Small intestine (tissue), 7 donors: ENCODE measurements around the gene XCR1. TPM values are rescaled to one million over a fixed set of nuclear protein-coding genes. Genes with fewer than 3 reads are reported as not detected.

Experiments used
- DNase-seq, 2 donors: peaks; one replicate each; pipeline versions ENCODE4 v3.0.0 to v3.0.0-alpha.2; 2013
- FAIRE-seq: peaks from 2 replicates; lab custom pipeline; 2012; peaks lifted over from hg19 to GRCh38; lab: Jason Lieb, UNC
- H3K27ac ChIP-seq, 3 donors: one replicate each; pipeline ENCODE4 v1.5.1; 2013; ENCODE audit warnings: low read length in 2 of 3, mild to moderate bottlenecking in 2 of 3, control low read depth in 1 of 3, inconsistent platforms in 1 of 3, low read depth in 1 of 3, moderate library complexity in 1 of 3
- H3K27me3 ChIP-seq, 3 donors: one replicate each; pipeline ENCODE4 v1.6.1; 2013; ENCODE audit warnings: low read length in 3 of 3, inconsistent platforms in 1 of 3; ENCODE audit not compliant: control insufficient read depth in 3 of 3, insufficient read depth in 3 of 3
- H3K36me3 ChIP-seq, 3 donors: one replicate each; pipeline ENCODE4 v1.6.1; 2013; ENCODE audit warnings: low read length in 3 of 3, inconsistent platforms in 1 of 3, low read depth in 1 of 3, mild to moderate bottlenecking in 1 of 3, moderate library complexity in 1 of 3; ENCODE audit not compliant: control insufficient read depth in 3 of 3, insufficient read depth in 2 of 3
- H3K4me1 ChIP-seq, 3 donors: one replicate each; pipeline ENCODE4 v1.6.1; 2013; ENCODE audit warnings: low read length in 2 of 3, inconsistent platforms in 1 of 3, low read depth in 1 of 3, mild to moderate bottlenecking in 1 of 3, moderate library complexity in 1 of 3; ENCODE audit not compliant: control insufficient read depth in 3 of 3, insufficient read depth in 2 of 3
- H3K4me3 ChIP-seq, 3 donors: one replicate each; pipeline ENCODE4 v1.5.1; 2013; ENCODE audit warnings: low read length in 3 of 3, control low read depth in 1 of 3, inconsistent platforms in 1 of 3, low read depth in 1 of 3, mild to moderate bottlenecking in 1 of 3, moderate library complexity in 1 of 3
- H3K9me3 ChIP-seq, 2 donors: one replicate each; pipeline ENCODE4 v1.6.1; 2013; ENCODE audit warnings: low read depth in 1 of 2, low read length in 1 of 2; ENCODE audit not compliant: control insufficient read depth in 2 of 2, insufficient read depth in 1 of 2
- WGBS, 3 donors: extraction: QIAGEN DNeasy Blood & Tissue Kit; methylation state at CpG; one replicate each; pipeline ENCODE4 v1.1.7; 2013; 5-methylcytosine and 5-hydroxymethylcytosine counted together
- polyA plus RNA-seq, 4 donors: library from polyadenylated mRNA; stranded (reverse) in 3 of 4; unstranded in 1 of 4; fragments of 200-250 nt in 3 of 4; fragments of 120-200 nt in 1 of 4; gene quantifications; one replicate each; pipeline versions ENCODE4 v1.2.1 to v1.2.3, GENCODE V29; 2013
- donor health status: healthy with polysubstance abuse.
- donor health status: control.
- donor health status: control.
- donor health status: Bipolar disorder and iron deficiency.
- donor health status: healthy.

Gene XCR1
- polyA plus RNA-seq, 4 donors = under 0.01 to 1.1 (median 0.13) TPM; not detected in 1

- Histone ChIP-seq H3K27me3 (peaks cover 0 to 3% (median 0%) of the 10 kb centered on the region in 3 donors), H3K9me3 (peaks cover 0 to 11% of the 10 kb centered on the region in 2 donors), H3K4me3 (no peak overlapping the region), H3K27ac (no peak overlapping the region), H3K36me3 (no peaks in the 10 kb centered on the region), H3K4me1 (no peaks in the 10 kb centered on the region)
- DNase-seq (no peak), FAIRE-seq (no peak)
- WGBS, 3 donors = 46 to 66% (median 62%) methylated on average over 3 of the region's 3 CpGs
Observed at GRCh38 chr3:46024131-46024530, 3.2 kb downstream of the XCR1 start.

- H3K27me3 ChIP-seq = peaks cover 0 to 3% (median 0%) of the 10 kb centered on the region in 3 donors
- no peaks in the 10 kb centered on the region for H3K4me1 ChIP-seq
- 92% methylated on average over 34 of the region's 34 CpGs for WGBS, 3 donors
- no peak for FAIRE-seq
- no peak overlapping the region for H3K4me3 ChIP-seq
- no peaks in the 10 kb centered on the region for H3K36me3 ChIP-seq
- H3K27ac ChIP-seq = no peak overlapping the region
- no peak for DNase-seq
- H3K9me3 ChIP-seq = peaks cover 0 to 8% of the 10 kb centered on the region in 2 donors
Observed at GRCh38 chr3:46022909-46023785, 4.1 kb downstream of the XCR1 start.

GRCh38 chr3:46021516-46021915 lies 5.8 kb downstream of the XCR1 start:
- no peaks in the 10 kb centered on the region for H3K36me3 ChIP-seq
- WGBS, 3 donors = 90 to 98% (median 96%) methylated on average over 8 of the region's 8 CpGs
- H3K9me3 ChIP-seq = no peaks in the 10 kb centered on the region
- DNase-seq (no peak), FAIRE-seq (no peak)
- H3K4me1 ChIP-seq = no peaks in the 10 kb centered on the region
- no peak overlapping the region for H3K27ac ChIP-seq
- H3K4me3 ChIP-seq = no peak overlapping the region
- H3K27me3 ChIP-seq = peaks cover 0 to 3% (median 0%) of the 10 kb centered on the region in 3 donors

- no peaks in the 10 kb centered on the region for H3K4me1 ChIP-seq
- H3K27ac ChIP-seq = no peak overlapping the region
- H3K36me3 ChIP-seq = no peaks in the 10 kb centered on the region
- no peak overlapping the region for H3K4me3 ChIP-seq
- no peak for DNase-seq
- no peak for FAIRE-seq
- H3K9me3 ChIP-seq = no peaks in the 10 kb centered on the region
- WGBS, 3 donors = 95 to 96% (median 95%) methylated on average over 37 of the region's 37 CpGs
- H3K27me3 ChIP-seq = peaks cover 0 to 3% (median 0%) of the 10 kb centered on the region in 3 donors
Observed at GRCh38 chr3:46020766-46021510, 6.3 kb downstream of the XCR1 start.

- H3K4me1 ChIP-seq = no peaks in the 10 kb centered on the region
- no peaks in the 10 kb centered on the region for H3K36me3 ChIP-seq
- no peak overlapping the region for H3K4me3 ChIP-seq
- WGBS, 3 donors = 70 to 100% (median 93%) methylated on average over 1 of the region's 1 CpG
- H3K27me3 ChIP-seq = peaks cover 0 to 3% (median 0%) of the 10 kb centered on the region in 3 donors
- DNase-seq = no peak
- no peak for FAIRE-seq
- no peaks in the 10 kb centered on the region for H3K9me3 ChIP-seq
- no peak overlapping the region for H3K27ac ChIP-seq
Observed at GRCh38 chr3:46019707-46020106, 7.6 kb downstream of the XCR1 start.

- Histone ChIP-seq H3K27ac (no peak overlapping the region), H3K4me1 (no peaks in the 10 kb centered on the region), H3K27me3 (no peaks in the 10 kb centered on the region), H3K36me3 (no peaks in the 10 kb centered on the region), H3K9me3 (no peaks in the 10 kb centered on the region), H3K4me3 (no peak overlapping the region)
- DNase-seq (no peak), FAIRE-seq (no peak)
- 48 to 83% (median 63%) methylated on average over 2 of the region's 2 CpGs for WGBS, 3 donors
Observed at GRCh38 chr3:46017720-46018119, 9.6 kb downstream of the XCR1 start.

- H3K36me3 ChIP-seq = no peaks in the 10 kb centered on the region
- H3K9me3 ChIP-seq = no peaks in the 10 kb centered on the region
- WGBS, 3 donors = 74 to 78% (median 74%) methylated on average over 7 of the region's 7 CpGs
- no peaks in the 10 kb centered on the region for H3K27me3 ChIP-seq
- H3K27ac ChIP-seq = no peak overlapping the region
- DNase-seq (no peak), FAIRE-seq (no peak)
- H3K4me3 ChIP-seq = no peak overlapping the region
- H3K4me1 ChIP-seq = no peaks in the 10 kb centered on the region
Observed at GRCh38 chr3:46013316-46014094, 13.8 kb downstream of the XCR1 start.

- Histone ChIP-seq H3K27ac (no peak overlapping the region), H3K4me1 (no peaks in the 10 kb centered on the region), H3K4me3 (no peak overlapping the region), H3K9me3 (no peaks in the 10 kb centered on the region), H3K27me3 (no peaks in the 10 kb centered on the region), H3K36me3 (no peaks in the 10 kb centered on the region)
- DNase-seq (no peak), FAIRE-seq (no peak)
- 81 to 86% (median 84%) methylated on average over 4 of the region's 4 CpGs for WGBS, 3 donors
Observed at GRCh38 chr3:46012246-46012645, 15.0 kb downstream of the XCR1 start.
